H1 (cell line): ENCODE data around the gene COX10. TPM values are rescaled to one million over a fixed set of nuclear protein-coding genes. Genes with fewer than 3 reads are reported as not detected.

ENCODE experiments used
- CTCF ChIA-PET: fragments of 300-600 bp; sonication (Branson Sonifier 250); formaldehyde crosslinking; loops from one replicate; lab custom pipeline; 2021; ENCODE audit not compliant: partially characterized antibody; lab: Charles Lee
- POLR2A ChIA-PET: fragments of 300-600 bp; sonication (Branson Sonifier 250); formaldehyde crosslinking; loops from one replicate; lab custom pipeline; 2021; ENCODE audit warnings: inconsistent platforms; ENCODE audit not compliant: partially characterized antibody; lab: Charles Lee
- DNase-seq, 2 experiments: peaks; one replicate each; pipeline versions ENCODE4 v3.0.0 to v3.0.0-alpha.2; 2010 to 2022; ENCODE audit warnings: low spot score in 2 of 2, low read depth in 1 of 2, mixed read lengths in 1 of 2
- FAIRE-seq: peaks from 2 replicates; lab custom pipeline; 2011; peaks lifted over from hg19 to GRCh38; lab: Jason Lieb, UNC
- H2AFZ ChIP-seq: 2 replicates; pipeline ENCODE4 v1.8.1; 2012; ENCODE audit warnings: low read length, inconsistent platforms
- H2AK5ac ChIP-seq: 2 replicates; pipeline ENCODE4 v1.6.1; 2013; ENCODE audit warnings: low read depth, low read length
- H2BK120ac ChIP-seq: replicated peaks from 2 replicates; pipeline ENCODE3; 2013; ENCODE audit warnings: low read depth, low read length, inconsistent platforms
- H2BK12ac ChIP-seq: 2 replicates; pipeline ENCODE4 v1.6.1; 2013; ENCODE audit warnings: low read depth, low read length
- H2BK15ac ChIP-seq: 2 replicates; pipeline ENCODE4 v1.6.1; 2013; ENCODE audit warnings: low read length
- H2BK20ac ChIP-seq: 2 replicates; pipeline ENCODE4 v1.6.1; 2013; ENCODE audit warnings: low read length
- H2BK5ac ChIP-seq: 2 replicates; pipeline ENCODE4 v1.6.1; 2013; ENCODE audit warnings: low read depth, low read length
- H3K14ac ChIP-seq: 2 replicates; pipeline ENCODE4 v1.6.1; 2013; ENCODE audit warnings: inconsistent platforms; ENCODE audit not compliant: insufficient read length
- H3K18ac ChIP-seq: 2 replicates; pipeline ENCODE4 v1.6.1; 2013; ENCODE audit warnings: low read length; ENCODE audit errors: extremely low read depth
- H3K23ac ChIP-seq: 2 replicates; pipeline ENCODE4 v1.6.1; 2013; ENCODE audit warnings: inconsistent platforms; ENCODE audit not compliant: insufficient read length
- H3K23me2 ChIP-seq: 2 replicates; pipeline ENCODE4 v1.6.1; 2013; ENCODE audit warnings: low read depth, low read length
- H3K27ac ChIP-seq: 2 replicates; pipeline ENCODE4 v1.6.1; 2011; ENCODE audit warnings: low read depth, low read length, inconsistent platforms
- H3K27me3 ChIP-seq, 4 experiments: replicated peaks in 1 of 4; 1 replicate in 1 of 4; 2 replicates in 3 of 4; pipeline versions ENCODE4 v1.6.1 to v1.8.1; 2011 to 2013; ENCODE audit warnings: low read length in 3 of 4, mild to moderate bottlenecking in 3 of 4, inconsistent platforms in 2 of 4, mixed read lengths in 2 of 4, moderate library complexity in 1 of 4; ENCODE audit not compliant: control insufficient read depth in 3 of 4, insufficient read depth in 3 of 4; ENCODE audit errors: extremely low read depth in 1 of 4
- H3K36me3 ChIP-seq, 4 experiments: 2 replicates each; pipeline versions ENCODE4 v1.6.1 to v1.8.1; 2011 to 2013; ENCODE audit warnings: mild to moderate bottlenecking in 4 of 4, low read length in 3 of 4, moderate library complexity in 2 of 4, control low read depth in 1 of 4, inconsistent platforms in 1 of 4; ENCODE audit not compliant: insufficient read depth in 4 of 4, control insufficient read depth in 2 of 4
- H3K4ac ChIP-seq: replicated peaks from 2 replicates; pipeline ENCODE3; 2013; ENCODE audit warnings: low read length, low read depth, mixed read lengths, inconsistent platforms; ENCODE audit not compliant: insufficient read length
- H3K4me1 ChIP-seq, 4 experiments: replicated peaks in 1 of 4; 1 replicate in 1 of 4; 2 replicates in 3 of 4; pipeline versions ENCODE4 v1.6.1 to v1.8.1; 2011 to 2013; ENCODE audit warnings: low read length in 3 of 4, inconsistent platforms in 2 of 4, mixed read lengths in 1 of 4; ENCODE audit not compliant: insufficient read depth in 4 of 4, control insufficient read depth in 3 of 4
- H3K4me2 ChIP-seq, 2 experiments: 2 replicates each; pipeline versions ENCODE4 v1.6.1 to v1.8.1; 2011 to 2013; ENCODE audit warnings: low read depth in 2 of 2, low read length in 2 of 2, control low read depth in 1 of 2, inconsistent platforms in 1 of 2, mild to moderate bottlenecking in 1 of 2; ENCODE audit not compliant: insufficient read depth in 1 of 2
- H3K4me3 ChIP-seq, 4 experiments: fragments of 200-600, 300-600 bp in 1 of 4; sonication (generic), shearing (Covaris generic), sonication (Bioruptor Twin) in 1 of 4; 2 replicates each; pipeline versions ENCODE4 v1.5.1 to v1.8.1; 2011 to 2016; ENCODE audit warnings: low read length in 4 of 4, low read depth in 3 of 4, control low read depth in 2 of 4, inconsistent platforms in 2 of 4, mild to moderate bottlenecking in 2 of 4, mixed read lengths in 1 of 4, moderate library complexity in 1 of 4; ENCODE audit not compliant: insufficient read depth in 2 of 4; ENCODE audit errors: extremely low read depth in 1 of 4
- H3K56ac ChIP-seq: replicated peaks from 2 replicates; pipeline ENCODE3; 2013; ENCODE audit warnings: low read depth, mild to moderate bottlenecking, mixed read lengths, low read length, inconsistent platforms; ENCODE audit not compliant: insufficient read length
- H3K79me1 ChIP-seq: 2 replicates; pipeline ENCODE4 v1.6.1; 2013; ENCODE audit warnings: low read depth, low read length, control low read depth
- H3K79me2 ChIP-seq, 2 experiments: 2 replicates each; pipeline versions ENCODE4 v1.6.1 to v1.8.1; 2012 to 2013; ENCODE audit warnings: low read length in 2 of 2, mild to moderate bottlenecking in 2 of 2, inconsistent platforms in 1 of 2; ENCODE audit not compliant: insufficient read depth in 2 of 2, control insufficient read depth in 1 of 2
- H3K9ac ChIP-seq, 4 experiments: replicated peaks in 1 of 4; 1 replicate in 1 of 4; 2 replicates in 3 of 4; pipeline versions ENCODE4 v1.6.1 to v1.8.1; 2011 to 2013; ENCODE audit warnings: low read depth in 3 of 4, low read length in 3 of 4, control low read depth in 2 of 4, mild to moderate bottlenecking in 2 of 4, moderate library complexity in 2 of 4, inconsistent platforms in 1 of 4; ENCODE audit errors: extremely low read depth in 1 of 4
- H3K9me3 ChIP-seq, 2 experiments: 2 replicates each; pipeline versions ENCODE4 v1.6.1 to v1.8.1; 2012 to 2013; ENCODE audit warnings: mild to moderate bottlenecking in 2 of 2, moderate library complexity in 2 of 2, control low read depth in 1 of 2, inconsistent platforms in 1 of 2, low read depth in 1 of 2, low read length in 1 of 2, mixed read lengths in 1 of 2; ENCODE audit not compliant: insufficient read depth in 2 of 2
- H4K20me1 ChIP-seq, 2 experiments: replicated peaks in 1 of 2; 2 replicates each; pipeline versions ENCODE3 to v1.8.1; 2011 to 2013; ENCODE audit warnings: inconsistent platforms in 2 of 2, low read length in 2 of 2, mild to moderate bottlenecking in 1 of 2; ENCODE audit not compliant: insufficient read depth in 2 of 2, control insufficient read depth in 1 of 2
- H4K5ac ChIP-seq: 2 replicates; pipeline ENCODE4 v1.6.1; 2013; ENCODE audit warnings: low read length, low read depth, mixed read lengths, inconsistent platforms; ENCODE audit not compliant: insufficient read length
- H4K8ac ChIP-seq: 2 replicates; pipeline ENCODE4 v1.8.0; 2013; ENCODE audit warnings: mild to moderate bottlenecking, moderate library complexity, low read length, inconsistent platforms; ENCODE audit not compliant: insufficient read depth; ENCODE audit errors: extremely low read depth
- H4K91ac ChIP-seq: replicated peaks from 2 replicates; pipeline ENCODE3; 2013; ENCODE audit warnings: low read length, mixed read lengths, inconsistent platforms; ENCODE audit not compliant: insufficient read length
- ASH2L ChIP-seq: fragments of 200-600, 300-600 bp; sonication (generic); IDR thresholded peaks from one replicate; pipeline ENCODE4 v1.7.1; 2017; ENCODE audit warnings: low read length
- BACH1 ChIP-seq: IDR thresholded peaks from 2 replicates; pipeline ENCODE4 v1.6.1; 2012; ENCODE audit warnings: low read length, improper control_type of control experiment
- CBX5 ChIP-seq: fragments of 300-800, 300-1000 bp; sonication (generic); IDR thresholded peaks from 2 replicates; pipeline ENCODE4 v1.7.1; 2016; ENCODE audit warnings: antibody characterized with exemption, low read length, low read depth
- EP300 ChIP-seq, 2 experiments: IDR thresholded peaks; 1 replicate in 1 of 2; 2 replicates in 1 of 2; pipeline ENCODE4 v1.6.1; 2011 to 2012; ENCODE audit warnings: low read depth in 2 of 2, low read length in 2 of 2, mild to moderate bottlenecking in 2 of 2, borderline replicate concordance in 1 of 2, inconsistent platforms in 1 of 2, moderate library complexity in 1 of 2
- KDM4A ChIP-seq: IDR thresholded peaks from one replicate; pipeline ENCODE4 v1.7.1; 2012; ENCODE audit warnings: low read depth, mild to moderate bottlenecking, moderate library complexity, low read length, inconsistent platforms; ENCODE audit not compliant: severe bottlenecking
- KDM5A ChIP-seq: fragments of 200-600 bp; IDR thresholded peaks from 2 replicates; pipeline ENCODE4 v1.7.1; 2012; ENCODE audit warnings: mild to moderate bottlenecking, low read length, inconsistent platforms, mixed read lengths
- POLR2A ChIP-seq, 2 experiments: IDR thresholded peaks; 1 replicate in 1 of 2; 2 replicates in 1 of 2; pipeline ENCODE4 v1.6.1; 2011; ENCODE audit warnings: low read depth in 2 of 2, low read length in 2 of 2, mild to moderate bottlenecking in 2 of 2; ENCODE audit errors: control extremely low read depth in 1 of 2
- RFX5 ChIP-seq: IDR thresholded peaks from 2 replicates; pipeline ENCODE4 v1.6.1; 2011; ENCODE audit warnings: low read depth, low read length, improper control_type of control experiment, borderline replicate concordance
- SIRT6 ChIP-seq: IDR thresholded peaks from one replicate; pipeline ENCODE4 v1.7.1; 2012; ENCODE audit warnings: low read length, inconsistent platforms
- SP1 ChIP-seq: IDR thresholded peaks from 2 replicates; pipeline ENCODE4 v1.6.1; 2011; ENCODE audit warnings: low read depth, low read length
- SP2 ChIP-seq: IDR thresholded peaks from 2 replicates; pipeline ENCODE4 v1.6.1; 2012; ENCODE audit warnings: mild to moderate bottlenecking, low read length, inconsistent platforms
- SP4 ChIP-seq: IDR thresholded peaks from 2 replicates; pipeline ENCODE4 v1.6.1; 2012; ENCODE audit warnings: low read length, inconsistent platforms
- TBP ChIP-seq: IDR thresholded peaks from 2 replicates; pipeline ENCODE4 v1.6.1; 2011; ENCODE audit warnings: low read depth, low read length, improper control_type of control experiment
- WGBS, 2 experiments: shearing (Covaris generic) in 1 of 2; methylation state at CpG; one replicate each; pipeline versions ENCODE4 v1.1.6 to v1.1.7; 2013 to 2015; ENCODE audit warnings: low lambda C conversion rate in 2 of 2, mixed read lengths in 2 of 2, inconsistent platforms in 1 of 2, low coverage in 1 of 2, missing lambda C conversion rate in 1 of 2; ENCODE audit not compliant: insufficient replicate concordance in 2 of 2, insufficient coverage in 1 of 2, insufficient read length in 1 of 2; ENCODE audit errors: extremely low coverage in 1 of 2, missing lambda C conversion rate in 1 of 2; 5-methylcytosine and 5-hydroxymethylcytosine counted together
- polyA plus RNA-seq, 7 experiments: library from polyadenylated mRNA; depleted of rRNA in 3 of 7; stranded (reverse) in 5 of 7; unstranded in 2 of 7; fragments of >200 nt in 5 of 7; fragments of 200-250 nt in 2 of 7; gene quantifications; 1 replicate in 5 of 7; 2 replicates in 1 of 7; 4 replicates in 1 of 7; pipeline versions ENCODE4 v1.2.1 to v1.2.3, GENCODE V29; 2011 to 2013; ENCODE audit warnings: missing spikeins in 2 of 7, mixed read lengths in 2 of 7
- total RNA-seq: library from RNA; stranded (reverse); fragmentation: NEBNext Ultra II Directional; extraction: Animal tissue kit (Norgen Biotek cat#: 25700); gene quantifications from 2 replicates; pipeline ENCODE4 v1.2.1, GENCODE V29; 2021

Gene COX10
- total and polyA plus RNA-seq, 2 of the 8 experiments (the other 6 are each of a cell fraction or from before 2014, with no cell fraction given), result 18.0 to 23.0 TPM

DNA sequence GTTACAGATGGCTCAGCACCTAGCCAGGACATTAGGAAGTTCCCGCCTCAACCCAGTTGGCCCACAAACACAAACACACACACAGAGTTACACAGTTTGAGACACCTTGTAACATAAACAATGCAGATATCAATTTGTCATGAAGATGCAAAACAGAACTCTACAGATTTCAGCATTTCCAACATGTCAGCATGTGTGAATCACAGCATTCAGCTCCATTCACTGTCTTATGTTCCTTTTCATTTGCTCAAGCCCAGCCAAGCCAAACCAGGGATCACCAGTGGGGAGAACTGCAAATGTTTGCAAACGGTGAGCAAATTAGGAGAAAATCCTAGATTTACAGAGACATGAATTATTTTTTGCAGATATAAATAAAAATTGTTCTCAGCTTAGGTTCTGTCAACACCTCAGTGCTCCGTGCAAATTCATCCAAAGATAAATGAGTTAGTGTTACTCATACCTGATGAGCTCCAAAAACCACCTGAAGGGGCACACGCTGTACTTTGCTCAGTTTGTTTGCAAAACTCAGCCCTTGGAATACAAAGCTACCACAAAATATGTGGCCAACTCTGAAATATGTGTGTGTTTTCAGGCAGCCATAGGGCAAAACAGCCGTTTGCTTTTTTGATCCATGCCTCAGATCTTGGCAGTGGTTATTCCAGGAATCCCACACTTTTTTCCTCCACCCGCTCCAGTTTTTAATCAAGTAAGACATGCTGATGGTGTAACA is 16.3 kb upstream of the COX10 start:
- H4K20me1 ChIP-seq, result no peaks in the 10 kb centered on the region
- no peak overlapping the region for H2BK5ac ChIP-seq
- no peaks in the 10 kb centered on the region for H3K79me2 ChIP-seq
- H4K8ac ChIP-seq, result no peak overlapping the region
- H4K91ac ChIP-seq, result no peak overlapping the region
- ChIA-PET POLR2A (no interaction called here), CTCF (interaction anchor here (0.6 kb wide), 1 partner anchor 12 kb away, joined by 3 read pairs; no protein-coding TSS in a partner anchor)
- H3K4me1 ChIP-seq, result no peaks in the 10 kb centered on the region
- no peak overlapping the region for H3K9ac ChIP-seq
- no peak for FAIRE-seq
- no peak overlapping the region for H3K18ac ChIP-seq
- H2AFZ ChIP-seq, result no peak overlapping the region
- H3K4ac ChIP-seq, result no peak overlapping the region
- H3K4me2 ChIP-seq, result no peak overlapping the region
- no peak overlapping the region for H2AK5ac ChIP-seq
- no peak for DNase-seq
- 0 out of 8 replicates have a peak, but pooled peaks cover 0 to 2% (median 0%) of the 10 kb centered on the region in 4 experiments for H3K36me3 ChIP-seq
- H3K14ac ChIP-seq, result no peak overlapping the region
- no peak overlapping the region for H3K27ac ChIP-seq
- 81% methylated on average over 6 of the region's 6 CpGs; no CpG with 5 or more reads in 1 of the 2 experiments for WGBS, 2 experiments
- H3K4me3 ChIP-seq, result no peak overlapping the region
- no peaks in the 10 kb centered on the region for H3K27me3 ChIP-seq
- H2BK12ac ChIP-seq, result no peak overlapping the region
- no peak overlapping the region for H2BK20ac ChIP-seq
- no peak overlapping the region for H2BK120ac ChIP-seq
- H3K56ac ChIP-seq, result no peak overlapping the region
- no peaks in the 10 kb centered on the region for H3K79me1 ChIP-seq
- no peaks in the 10 kb centered on the region for H3K9me3 ChIP-seq
- H4K5ac ChIP-seq, result no peak overlapping the region
- no peak overlapping the region for H2BK15ac ChIP-seq
- no peaks in the 10 kb centered on the region for H3K23me2 ChIP-seq
- no peak overlapping the region for H3K23ac ChIP-seq
- TF ChIP-seq RFX5 (no peak), ASH2L (no peak), KDM5A (no peak), EP300 (IDR thresholded peaks at IDR 0.05; ENCODE audit: borderline replicate concordance in 1 of 2, low read depth in 2 of 2, low read length in 2 of 2) (no peak), POLR2A (IDR thresholded peaks at IDR 0.05; ENCODE audit: control extremely low read depth in 1 of 2, low read depth in 2 of 2, low read length in 2 of 2) (no peak), KDM4A (no peak), TBP (no peak), SP2 (no peak), SP1 (no peak), CBX5 (no peak), BACH1 (no peak), SP4 (no peak), SIRT6 (no peak)
